ENCODE measurements around the gene PLPP4. TPM values are rescaled to one million over a fixed set of nuclear protein-coding genes. Genes with fewer than 3 reads are reported as not detected.

Gene PLPP4
- total RNA-seq, 1 donor from 2014 or later: 2.0 TPM

GRCh38 chr10:120584786-120585185, 127.8 kb downstream of the PLPP4 start:
- no peak for TF ChIP-seq CTCF (IDR thresholded peaks at IDR 0.05)
- no peak for DNase-seq (ENCODE audit: extremely low spot score, unreplicated experiment)
- Mint-ChIP-seq H3K4me1 (ENCODE audit: unreplicated experiment) (no peaks in the 10 kb centered on the region), H3K9me3 (ENCODE audit: unreplicated experiment) (no peaks in the 10 kb centered on the region), H3K36me3 (ENCODE audit: unreplicated experiment) (no peaks in the 10 kb centered on the region), H3K27ac (ENCODE audit: unreplicated experiment) (no peak overlapping the region), H3K27me3 (ENCODE audit: unreplicated experiment) (no peaks in the 10 kb centered on the region), H3K4me3 (ENCODE audit: unreplicated experiment) (no peak overlapping the region)

GRCh38 chr10:120586471-120586872, 129.4 kb downstream of the PLPP4 start:
- Mint-ChIP-seq H3K27ac (ENCODE audit: unreplicated experiment) (no peak overlapping the region), H3K9me3 (ENCODE audit: unreplicated experiment) (no peaks in the 10 kb centered on the region), H3K4me3 (ENCODE audit: unreplicated experiment) (no peak overlapping the region), H3K27me3 (ENCODE audit: unreplicated experiment) (no peaks in the 10 kb centered on the region), H3K4me1 (ENCODE audit: unreplicated experiment) (no peaks in the 10 kb centered on the region), H3K36me3 (ENCODE audit: unreplicated experiment) (no peaks in the 10 kb centered on the region)
- peak; percentile 11 for DNase-seq (ENCODE audit: extremely low spot score, unreplicated experiment)
- no peak for TF ChIP-seq CTCF (IDR thresholded peaks at IDR 0.05)

- H3K27me3 Mint-ChIP-seq (ENCODE audit: unreplicated experiment): no peaks in the 10 kb centered on the region
- TF ChIP-seq CTCF (IDR thresholded peaks at IDR 0.05): no peak
Measured at GRCh38 chr10:120587061-120587460, 130.0 kb downstream of the PLPP4 start.

GRCh38 chr10:120588311-120588710, 131.3 kb downstream of the PLPP4 start:
- no peak overlapping the region for H3K4me3 Mint-ChIP-seq (ENCODE audit: unreplicated experiment)
- no peak overlapping the region for H3K27ac Mint-ChIP-seq (ENCODE audit: unreplicated experiment)
- H3K4me1 Mint-ChIP-seq (ENCODE audit: unreplicated experiment): no peaks in the 10 kb centered on the region
- no peaks in the 10 kb centered on the region for H3K9me3 Mint-ChIP-seq (ENCODE audit: unreplicated experiment)
- TF ChIP-seq CTCF (IDR thresholded peaks at IDR 0.05): no peak
- no peak for DNase-seq (ENCODE audit: extremely low spot score, unreplicated experiment)
- H3K27me3 Mint-ChIP-seq (ENCODE audit: unreplicated experiment): no peaks in the 10 kb centered on the region
- no peaks in the 10 kb centered on the region for H3K36me3 Mint-ChIP-seq (ENCODE audit: unreplicated experiment)

More at GRCh38 chr10:120587061-120587460, 130.0 kb downstream of the PLPP4 start:
- peak; percentile 51 for DNase-seq (ENCODE audit: extremely low spot score, unreplicated experiment)
- Mint-ChIP-seq H3K36me3 (ENCODE audit: unreplicated experiment) (no peaks in the 10 kb centered on the region), H3K27ac (ENCODE audit: unreplicated experiment) (no peak overlapping the region), H3K4me3 (ENCODE audit: unreplicated experiment) (no peak overlapping the region), H3K4me1 (ENCODE audit: unreplicated experiment) (no peaks in the 10 kb centered on the region), H3K9me3 (ENCODE audit: unreplicated experiment) (no peaks in the 10 kb centered on the region)

- DNase-seq (ENCODE audit: extremely low spot score, unreplicated experiment): peak; percentile 25
- Mint-ChIP-seq H3K27ac (ENCODE audit: unreplicated experiment) (no peak overlapping the region), H3K27me3 (ENCODE audit: unreplicated experiment) (no peaks in the 10 kb centered on the region), H3K9me3 (ENCODE audit: unreplicated experiment) (no peaks in the 10 kb centered on the region), H3K36me3 (ENCODE audit: unreplicated experiment) (no peaks in the 10 kb centered on the region), H3K4me3 (ENCODE audit: unreplicated experiment) (no peak overlapping the region), H3K4me1 (ENCODE audit: unreplicated experiment) (no peaks in the 10 kb centered on the region)
- no peak for TF ChIP-seq CTCF (IDR thresholded peaks at IDR 0.05)
Measured at GRCh38 chr10:120593693-120594092, 136.7 kb downstream of the PLPP4 start.

Data from osteocyte (in vitro differentiated cells).